A549 (cell line): ENCODE data around the gene WNT3A.

Source experiments
- CEBPB ChIP-seq, 2 experiments: fragments of >200 bp in 1 of 2; sonication (Bioruptor Twin) in 1 of 2; formaldehyde crosslinking in 1 of 2; IDR thresholded peaks; 2 replicates each; pipeline ENCODE4 v1.6.1; 2012 to 2016
- EP300 ChIP-seq, 2 experiments: fragments of >200 bp; sonication (Bioruptor Twin); formaldehyde crosslinking; IDR thresholded peaks; 2 replicates in 1 of 2; 3 replicates in 1 of 2; pipeline ENCODE4 v1.6.1; 2016 to 2017
- REST ChIP-seq: fragments of 200-600 bp; sonication (generic); IDR thresholded peaks from 2 replicates; pipeline ENCODE4 v1.6.1; 2016; ENCODE audit warnings: antibody characterized with exemption, mild to moderate bottlenecking, moderate library complexity
- TF ChIP-seq, protein P1 (sequence below): fragments of >200 bp; sonication (Bioruptor Twin); formaldehyde crosslinking; IDR thresholded peaks from 3 replicates; pipeline ENCODE4 v1.5.1; 2016

- TF ChIP-seq, protein P1, sequence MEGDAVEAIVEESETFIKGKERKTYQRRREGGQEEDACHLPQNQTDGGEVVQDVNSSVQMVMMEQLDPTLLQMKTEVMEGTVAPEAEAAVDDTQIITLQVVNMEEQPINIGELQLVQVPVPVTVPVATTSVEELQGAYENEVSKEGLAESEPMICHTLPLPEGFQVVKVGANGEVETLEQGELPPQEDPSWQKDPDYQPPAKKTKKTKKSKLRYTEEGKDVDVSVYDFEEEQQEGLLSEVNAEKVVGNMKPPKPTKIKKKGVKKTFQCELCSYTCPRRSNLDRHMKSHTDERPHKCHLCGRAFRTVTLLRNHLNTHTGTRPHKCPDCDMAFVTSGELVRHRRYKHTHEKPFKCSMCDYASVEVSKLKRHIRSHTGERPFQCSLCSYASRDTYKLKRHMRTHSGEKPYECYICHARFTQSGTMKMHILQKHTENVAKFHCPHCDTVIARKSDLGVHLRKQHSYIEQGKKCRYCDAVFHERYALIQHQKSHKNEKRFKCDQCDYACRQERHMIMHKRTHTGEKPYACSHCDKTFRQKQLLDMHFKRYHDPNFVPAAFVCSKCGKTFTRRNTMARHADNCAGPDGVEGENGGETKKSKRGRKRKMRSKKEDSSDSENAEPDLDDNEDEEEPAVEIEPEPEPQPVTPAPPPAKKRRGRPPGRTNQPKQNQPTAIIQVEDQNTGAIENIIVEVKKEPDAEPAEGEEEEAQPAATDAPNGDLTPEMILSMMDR: no peak
- TF ChIP-seq REST: no peak
- TF ChIP-seq CEBPB (IDR thresholded peaks at IDR 0.05): no peak
- TF ChIP-seq EP300 (IDR thresholded peaks at IDR 0.05): no peak
These were observed 15.9 kb downstream of the WNT3A start for GRCh38 chr1:228022571-228023293.
